HG02759 (cell line): Measurements from ENCODE around the gene MACROH2A2.
"Not testable (repeated sequence)": the region's sequence is repeated elsewhere in the genome, so short reads cannot be mapped to it uniquely, and the experiment has no call there.

Source experiments
- ATAC-seq: cut with Tn5 transposase; IDR thresholded peaks from one replicate; pipeline ENCODE4 v1.9.1; 2021; ENCODE audit warnings: mild to moderate bottlenecking, moderate library complexity; ENCODE audit not compliant: unreplicated experiment

Gene MACROH2A2

GRCh38 chr10:70097459-70097858 lies 44.8 kb downstream of the MACROH2A2 start:
- ATAC-seq: no peak

- no peak for ATAC-seq
Observed at GRCh38 chr10:70098271-70098670, 45.6 kb downstream of the MACROH2A2 start.

GRCh38 chr10:70101068-70101562 lies 48.5 kb downstream of the MACROH2A2 start:
- not testable (repeated sequence) for ATAC-seq

GRCh38 chr10:70101668-70102067 lies 49.0 kb downstream of the MACROH2A2 start:
- ATAC-seq: no peak

- ATAC-seq: peak; percentile 75
Observed at GRCh38 chr10:70106958-70107791, 54.5 kb downstream of the MACROH2A2 start.

- no peak for ATAC-seq
Observed at GRCh38 chr10:70109064-70109729, 56.6 kb downstream of the MACROH2A2 start.

GRCh38 chr10:70111496-70111895 lies 58.9 kb downstream of the MACROH2A2 start:
- no peak for ATAC-seq

GRCh38 chr10:70112071-70112470 lies 59.4 kb downstream of the MACROH2A2 start:
- ATAC-seq: no peak

- no peak for ATAC-seq
Observed at GRCh38 chr10:70114902-70115301, 62.3 kb downstream of the MACROH2A2 start.

GRCh38 chr10:70115948-70116682 lies 63.5 kb downstream of the MACROH2A2 start:
- peak; percentile 60 for ATAC-seq

GRCh38 chr10:70117646-70118045 lies 65.0 kb downstream of the MACROH2A2 start:
- no peak for ATAC-seq

- ATAC-seq: no peak
Observed at GRCh38 chr10:70118196-70118595, 65.5 kb downstream of the MACROH2A2 start.

- ATAC-seq: no peak
Observed at GRCh38 chr10:70119197-70119596, 66.6 kb downstream of the MACROH2A2 start.

GRCh38 chr10:70119623-70120022 lies 67.0 kb downstream of the MACROH2A2 start:
- no peak for ATAC-seq

- ATAC-seq: no peak
Observed at GRCh38 chr10:70120417-70120816, 67.8 kb downstream of the MACROH2A2 start.

- no peak for ATAC-seq
Observed at GRCh38 chr10:70121281-70121949, 68.8 kb downstream of the MACROH2A2 start.

- ATAC-seq: no peak
Observed at GRCh38 chr10:70122742-70123141, 70.1 kb downstream of the MACROH2A2 start.

GRCh38 chr10:70123166-70123565 lies 70.5 kb downstream of the MACROH2A2 start:
- not testable (repeated sequence) for ATAC-seq

- ATAC-seq: no peak
Observed at GRCh38 chr10:70123817-70124216, 71.2 kb downstream of the MACROH2A2 start.

- no peak for ATAC-seq
Observed at GRCh38 chr10:70124415-70124814, 71.8 kb downstream of the MACROH2A2 start.

- no peak for ATAC-seq
Observed at GRCh38 chr10:70124918-70125317, 72.3 kb downstream of the MACROH2A2 start.
